H1 (cell line): ENCODE data around the gene ALK. TPM values are rescaled to one million over a fixed set of nuclear protein-coding genes. Genes with fewer than 3 reads are reported as not detected.

Experiments used
- CTCF ChIA-PET: fragments of 300-600 bp; sonication (Branson Sonifier 250); formaldehyde crosslinking; loops from one replicate; lab custom pipeline; 2021; ENCODE audit not compliant: partially characterized antibody; lab: Charles Lee
- POLR2A ChIA-PET: fragments of 300-600 bp; sonication (Branson Sonifier 250); formaldehyde crosslinking; loops from one replicate; lab custom pipeline; 2021; ENCODE audit warnings: inconsistent platforms; ENCODE audit not compliant: partially characterized antibody; lab: Charles Lee
- DNase-seq, 2 experiments: peaks; one replicate each; pipeline versions ENCODE4 v3.0.0 to v3.0.0-alpha.2; 2010 to 2022; ENCODE audit warnings: low spot score in 2 of 2, low read depth in 1 of 2, mixed read lengths in 1 of 2
- FAIRE-seq: peaks from 2 replicates; lab custom pipeline; 2011; peaks lifted over from hg19 to GRCh38; lab: Jason Lieb, UNC
- H2AFZ ChIP-seq: 2 replicates; pipeline ENCODE4 v1.8.1; 2012; ENCODE audit warnings: low read length, inconsistent platforms
- H2AK5ac ChIP-seq: 2 replicates; pipeline ENCODE4 v1.6.1; 2013; ENCODE audit warnings: low read depth, low read length
- H2BK120ac ChIP-seq: replicated peaks from 2 replicates; pipeline ENCODE3; 2013; ENCODE audit warnings: low read depth, low read length, inconsistent platforms
- H2BK12ac ChIP-seq: 2 replicates; pipeline ENCODE4 v1.6.1; 2013; ENCODE audit warnings: low read depth, low read length
- H2BK15ac ChIP-seq: 2 replicates; pipeline ENCODE4 v1.6.1; 2013; ENCODE audit warnings: low read length
- H2BK20ac ChIP-seq: 2 replicates; pipeline ENCODE4 v1.6.1; 2013; ENCODE audit warnings: low read length
- H2BK5ac ChIP-seq: 2 replicates; pipeline ENCODE4 v1.6.1; 2013; ENCODE audit warnings: low read depth, low read length
- H3K14ac ChIP-seq: 2 replicates; pipeline ENCODE4 v1.6.1; 2013; ENCODE audit warnings: inconsistent platforms; ENCODE audit not compliant: insufficient read length
- H3K18ac ChIP-seq: 2 replicates; pipeline ENCODE4 v1.6.1; 2013; ENCODE audit warnings: low read length; ENCODE audit errors: extremely low read depth
- H3K23ac ChIP-seq: 2 replicates; pipeline ENCODE4 v1.6.1; 2013; ENCODE audit warnings: inconsistent platforms; ENCODE audit not compliant: insufficient read length
- H3K23me2 ChIP-seq: 2 replicates; pipeline ENCODE4 v1.6.1; 2013; ENCODE audit warnings: low read depth, low read length
- H3K27ac ChIP-seq: 2 replicates; pipeline ENCODE4 v1.6.1; 2011; ENCODE audit warnings: low read depth, low read length, inconsistent platforms
- H3K27me3 ChIP-seq, 4 experiments: replicated peaks in 1 of 4; 1 replicate in 1 of 4; 2 replicates in 3 of 4; pipeline versions ENCODE4 v1.6.1 to v1.8.1; 2011 to 2013; ENCODE audit warnings: low read length in 3 of 4, mild to moderate bottlenecking in 3 of 4, inconsistent platforms in 2 of 4, mixed read lengths in 2 of 4, moderate library complexity in 1 of 4; ENCODE audit not compliant: control insufficient read depth in 3 of 4, insufficient read depth in 3 of 4; ENCODE audit errors: extremely low read depth in 1 of 4
- H3K36me3 ChIP-seq, 4 experiments: 2 replicates each; pipeline versions ENCODE4 v1.6.1 to v1.8.1; 2011 to 2013; ENCODE audit warnings: mild to moderate bottlenecking in 4 of 4, low read length in 3 of 4, moderate library complexity in 2 of 4, control low read depth in 1 of 4, inconsistent platforms in 1 of 4; ENCODE audit not compliant: insufficient read depth in 4 of 4, control insufficient read depth in 2 of 4
- H3K4ac ChIP-seq: replicated peaks from 2 replicates; pipeline ENCODE3; 2013; ENCODE audit warnings: low read length, low read depth, mixed read lengths, inconsistent platforms; ENCODE audit not compliant: insufficient read length
- H3K4me1 ChIP-seq, 4 experiments: replicated peaks in 1 of 4; 1 replicate in 1 of 4; 2 replicates in 3 of 4; pipeline versions ENCODE4 v1.6.1 to v1.8.1; 2011 to 2013; ENCODE audit warnings: low read length in 3 of 4, inconsistent platforms in 2 of 4, mixed read lengths in 1 of 4; ENCODE audit not compliant: insufficient read depth in 4 of 4, control insufficient read depth in 3 of 4
- H3K4me2 ChIP-seq, 2 experiments: 2 replicates each; pipeline versions ENCODE4 v1.6.1 to v1.8.1; 2011 to 2013; ENCODE audit warnings: low read depth in 2 of 2, low read length in 2 of 2, control low read depth in 1 of 2, inconsistent platforms in 1 of 2, mild to moderate bottlenecking in 1 of 2; ENCODE audit not compliant: insufficient read depth in 1 of 2
- H3K4me3 ChIP-seq, 4 experiments: fragments of 200-600, 300-600 bp in 1 of 4; sonication (generic), shearing (Covaris generic), sonication (Bioruptor Twin) in 1 of 4; 2 replicates each; pipeline versions ENCODE4 v1.5.1 to v1.8.1; 2011 to 2016; ENCODE audit warnings: low read length in 4 of 4, low read depth in 3 of 4, control low read depth in 2 of 4, inconsistent platforms in 2 of 4, mild to moderate bottlenecking in 2 of 4, mixed read lengths in 1 of 4, moderate library complexity in 1 of 4; ENCODE audit not compliant: insufficient read depth in 2 of 4; ENCODE audit errors: extremely low read depth in 1 of 4
- H3K56ac ChIP-seq: replicated peaks from 2 replicates; pipeline ENCODE3; 2013; ENCODE audit warnings: low read depth, mild to moderate bottlenecking, mixed read lengths, low read length, inconsistent platforms; ENCODE audit not compliant: insufficient read length
- H3K79me1 ChIP-seq: 2 replicates; pipeline ENCODE4 v1.6.1; 2013; ENCODE audit warnings: low read depth, low read length, control low read depth
- H3K79me2 ChIP-seq, 2 experiments: 2 replicates each; pipeline versions ENCODE4 v1.6.1 to v1.8.1; 2012 to 2013; ENCODE audit warnings: low read length in 2 of 2, mild to moderate bottlenecking in 2 of 2, inconsistent platforms in 1 of 2; ENCODE audit not compliant: insufficient read depth in 2 of 2, control insufficient read depth in 1 of 2
- H3K9ac ChIP-seq, 4 experiments: replicated peaks in 1 of 4; 1 replicate in 1 of 4; 2 replicates in 3 of 4; pipeline versions ENCODE4 v1.6.1 to v1.8.1; 2011 to 2013; ENCODE audit warnings: low read depth in 3 of 4, low read length in 3 of 4, control low read depth in 2 of 4, mild to moderate bottlenecking in 2 of 4, moderate library complexity in 2 of 4, inconsistent platforms in 1 of 4; ENCODE audit errors: extremely low read depth in 1 of 4
- H3K9me3 ChIP-seq, 2 experiments: 2 replicates each; pipeline versions ENCODE4 v1.6.1 to v1.8.1; 2012 to 2013; ENCODE audit warnings: mild to moderate bottlenecking in 2 of 2, moderate library complexity in 2 of 2, control low read depth in 1 of 2, inconsistent platforms in 1 of 2, low read depth in 1 of 2, low read length in 1 of 2, mixed read lengths in 1 of 2; ENCODE audit not compliant: insufficient read depth in 2 of 2
- H4K20me1 ChIP-seq, 2 experiments: replicated peaks in 1 of 2; 2 replicates each; pipeline versions ENCODE3 to v1.8.1; 2011 to 2013; ENCODE audit warnings: inconsistent platforms in 2 of 2, low read length in 2 of 2, mild to moderate bottlenecking in 1 of 2; ENCODE audit not compliant: insufficient read depth in 2 of 2, control insufficient read depth in 1 of 2
- H4K5ac ChIP-seq: 2 replicates; pipeline ENCODE4 v1.6.1; 2013; ENCODE audit warnings: low read length, low read depth, mixed read lengths, inconsistent platforms; ENCODE audit not compliant: insufficient read length
- H4K8ac ChIP-seq: 2 replicates; pipeline ENCODE4 v1.8.0; 2013; ENCODE audit warnings: mild to moderate bottlenecking, moderate library complexity, low read length, inconsistent platforms; ENCODE audit not compliant: insufficient read depth; ENCODE audit errors: extremely low read depth
- H4K91ac ChIP-seq: replicated peaks from 2 replicates; pipeline ENCODE3; 2013; ENCODE audit warnings: low read length, mixed read lengths, inconsistent platforms; ENCODE audit not compliant: insufficient read length
- ASH2L ChIP-seq: fragments of 200-600, 300-600 bp; sonication (generic); IDR thresholded peaks from one replicate; pipeline ENCODE4 v1.7.1; 2017; ENCODE audit warnings: low read length
- SP4 ChIP-seq: IDR thresholded peaks from 2 replicates; pipeline ENCODE4 v1.6.1; 2012; ENCODE audit warnings: low read length, inconsistent platforms
- WGBS, 2 experiments: shearing (Covaris generic) in 1 of 2; methylation state at CpG; one replicate each; pipeline versions ENCODE4 v1.1.6 to v1.1.7; 2013 to 2015; ENCODE audit warnings: low lambda C conversion rate in 2 of 2, mixed read lengths in 2 of 2, inconsistent platforms in 1 of 2, low coverage in 1 of 2, missing lambda C conversion rate in 1 of 2; ENCODE audit not compliant: insufficient replicate concordance in 2 of 2, insufficient coverage in 1 of 2, insufficient read length in 1 of 2; ENCODE audit errors: extremely low coverage in 1 of 2, missing lambda C conversion rate in 1 of 2; 5-methylcytosine and 5-hydroxymethylcytosine counted together
- polyA plus RNA-seq, 7 experiments: library from polyadenylated mRNA; depleted of rRNA in 3 of 7; stranded (reverse) in 5 of 7; unstranded in 2 of 7; fragments of >200 nt in 5 of 7; fragments of 200-250 nt in 2 of 7; gene quantifications; 1 replicate in 5 of 7; 2 replicates in 1 of 7; 4 replicates in 1 of 7; pipeline versions ENCODE4 v1.2.1 to v1.2.3, GENCODE V29; 2011 to 2013; ENCODE audit warnings: missing spikeins in 2 of 7, mixed read lengths in 2 of 7
- total RNA-seq: library from RNA; stranded (reverse); fragmentation: NEBNext Ultra II Directional; extraction: Animal tissue kit (Norgen Biotek cat#: 25700); gene quantifications from 2 replicates; pipeline ENCODE4 v1.2.1, GENCODE V29; 2021

Gene ALK
- total and polyA plus RNA-seq, 2 of the 8 experiments (the other 6 are each of a cell fraction or from before 2014, with no cell fraction given): 0.02 to 0.09 TPM

- no peak overlapping the region for H3K4ac ChIP-seq
- H2AK5ac ChIP-seq: no peak overlapping the region
- H4K20me1 ChIP-seq: peaks cover 0 to 6% of the 10 kb centered on the region in 2 experiments
- H3K4me2 ChIP-seq: no peak overlapping the region
- no peak overlapping the region for H4K5ac ChIP-seq
- H3K79me2 ChIP-seq: no peaks in the 10 kb centered on the region
- H2BK15ac ChIP-seq: no peak overlapping the region
- no peaks in the 10 kb centered on the region; a peak in 1 of 7 replicates for H3K27me3 ChIP-seq
- ChIA-PET CTCF (no interaction called here), POLR2A (no interaction called here)
- H4K91ac ChIP-seq: no peak overlapping the region
- H4K8ac ChIP-seq: no peak overlapping the region
- no peaks in the 10 kb centered on the region; a peak in 1 of 7 replicates for H3K4me1 ChIP-seq
- DNase-seq: no peak
- H2BK20ac ChIP-seq: no peak overlapping the region
- no peaks in the 10 kb centered on the region for H3K36me3 ChIP-seq
- H2AFZ ChIP-seq: no peak overlapping the region
- H3K23me2 ChIP-seq: peaks cover 7% of the 10 kb centered on the region; the same call in 1 of the 2 replicates
- no peak overlapping the region for H3K56ac ChIP-seq
- no peak overlapping the region for H3K14ac ChIP-seq
- TF ChIP-seq SP4: no peak
- no peak for TF ChIP-seq ASH2L
- no peak overlapping the region for H2BK5ac ChIP-seq
- H3K79me1 ChIP-seq: no peaks in the 10 kb centered on the region
- no peak overlapping the region for H3K18ac ChIP-seq
- no peak overlapping the region for H3K9ac ChIP-seq
- no peak overlapping the region for H2BK12ac ChIP-seq
- no peaks in the 10 kb centered on the region for H3K9me3 ChIP-seq
- H3K4me3 ChIP-seq: no peak overlapping the region
- no peak overlapping the region for H3K27ac ChIP-seq
- 79% methylated on average over 2 of the region's 2 CpGs; no CpG with 5 or more reads in 1 of the 2 experiments for WGBS, 2 experiments
- H2BK120ac ChIP-seq: no peak overlapping the region
- no peak overlapping the region for H3K23ac ChIP-seq
- no peak for FAIRE-seq
Observed at GRCh38 chr2:29879456-29879855, 41.9 kb downstream of the ALK start.
